GM21526 (cell line): ENCODE results near the gene ATP1B1.

Experiments
- ATAC-seq: cut with Tn5 transposase; IDR thresholded peaks from one replicate; pipeline ENCODE4 v1.9.1; 2021; ENCODE audit warnings: moderate library complexity; ENCODE audit not compliant: unreplicated experiment, low FRiP score

The ATP1B1 gene

GRCh38 chr1:169106095-169106920, at the start of gene ATP1B1:
Gene ATP1B1 (plus strand): TSS chr1:169106690. CDS start chr1:169106830, 140 bp downstream.
- ATAC-seq: peak; percentile 90

GRCh38 chr1:169059421-169059820, 47.1 kb upstream of the ATP1B1 start:
- ATAC-seq: no peak

DNA sequence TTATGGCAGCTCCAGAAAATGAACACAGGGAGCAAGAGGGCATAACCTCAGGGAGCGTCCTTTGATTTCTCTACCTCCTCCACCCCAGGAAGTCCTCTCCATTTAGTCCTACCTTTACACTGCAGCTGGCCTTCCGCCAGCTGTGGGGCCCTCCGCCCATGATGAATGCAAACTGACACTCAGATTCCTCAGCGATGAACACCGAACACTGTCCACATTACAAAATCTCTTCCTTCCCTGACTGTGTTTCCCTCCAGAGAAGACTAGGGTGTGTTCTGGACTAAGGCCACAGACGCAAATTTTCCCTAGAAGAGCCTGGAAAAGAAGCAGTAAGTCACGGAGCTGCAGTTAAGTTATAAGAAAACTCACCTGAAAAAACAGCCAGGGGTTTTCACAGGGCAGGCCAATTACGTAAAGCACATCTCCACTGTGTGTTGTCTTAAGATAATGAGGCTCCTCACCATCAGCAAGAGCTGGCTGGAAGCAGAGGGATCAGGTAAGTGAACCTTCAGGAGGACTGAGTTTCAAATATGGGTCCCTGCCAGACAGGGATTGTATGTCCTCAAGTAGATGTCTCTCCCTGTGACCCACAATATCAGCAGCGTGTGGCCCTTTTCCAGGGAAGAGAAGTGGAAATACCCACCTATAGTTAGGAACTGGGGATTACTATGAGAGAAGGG, 46.3 kb upstream of the ATP1B1 start:
- ATAC-seq: no peak

- no peak for ATAC-seq
These were observed 45.4 kb upstream of the ATP1B1 start for GRCh38 chr1:169060919-169061639.

DNA sequence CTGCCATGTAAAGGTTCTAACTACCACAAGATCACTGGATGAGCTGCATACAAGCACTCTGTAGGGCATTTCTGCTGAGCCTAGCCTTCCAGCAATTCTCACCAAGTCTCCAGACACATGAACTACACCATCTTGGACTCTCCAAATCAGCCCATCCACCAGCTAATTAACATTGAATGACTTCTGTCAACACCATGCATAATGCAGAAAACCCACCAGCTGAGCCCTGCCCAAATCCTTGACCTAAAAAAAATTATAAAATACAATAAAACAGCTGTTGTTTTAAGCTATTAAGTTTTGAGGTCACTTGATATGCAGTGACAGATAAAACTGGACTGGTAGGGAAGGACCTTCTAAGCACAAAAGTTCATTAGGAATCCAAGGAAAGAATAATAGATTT, 44.3 kb upstream of the ATP1B1 start:
- ATAC-seq: no peak

- no peak for ATAC-seq
These were observed 42.4 kb upstream of the ATP1B1 start for GRCh38 chr1:169064103-169064502.

DNA sequence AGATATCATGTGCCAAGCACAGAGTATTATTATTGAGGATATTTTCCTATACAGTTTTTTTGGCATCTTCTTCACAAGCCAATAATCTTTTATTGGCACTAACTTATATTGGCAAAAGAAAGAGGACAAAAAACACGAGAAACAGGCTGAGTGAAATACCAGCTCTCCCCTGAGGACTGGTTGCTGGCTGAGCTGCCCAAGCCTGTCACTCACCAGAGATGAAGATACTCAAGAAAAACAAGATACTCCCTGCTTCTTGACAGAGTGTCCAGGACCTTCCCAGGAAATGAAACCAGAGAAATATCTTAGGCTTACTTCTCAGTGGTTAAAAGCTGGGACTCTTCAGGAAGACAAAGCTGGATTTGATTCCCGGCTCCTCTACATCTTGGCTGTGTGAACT, 35.9 kb upstream of the ATP1B1 start:
- no peak for ATAC-seq

GRCh38 chr1:169070958-169071357, 35.5 kb upstream of the ATP1B1 start:
- ATAC-seq: no peak

GRCh38 chr1:169072945-169073725, 33.4 kb upstream of the ATP1B1 start:
- no peak for ATAC-seq

DNA sequence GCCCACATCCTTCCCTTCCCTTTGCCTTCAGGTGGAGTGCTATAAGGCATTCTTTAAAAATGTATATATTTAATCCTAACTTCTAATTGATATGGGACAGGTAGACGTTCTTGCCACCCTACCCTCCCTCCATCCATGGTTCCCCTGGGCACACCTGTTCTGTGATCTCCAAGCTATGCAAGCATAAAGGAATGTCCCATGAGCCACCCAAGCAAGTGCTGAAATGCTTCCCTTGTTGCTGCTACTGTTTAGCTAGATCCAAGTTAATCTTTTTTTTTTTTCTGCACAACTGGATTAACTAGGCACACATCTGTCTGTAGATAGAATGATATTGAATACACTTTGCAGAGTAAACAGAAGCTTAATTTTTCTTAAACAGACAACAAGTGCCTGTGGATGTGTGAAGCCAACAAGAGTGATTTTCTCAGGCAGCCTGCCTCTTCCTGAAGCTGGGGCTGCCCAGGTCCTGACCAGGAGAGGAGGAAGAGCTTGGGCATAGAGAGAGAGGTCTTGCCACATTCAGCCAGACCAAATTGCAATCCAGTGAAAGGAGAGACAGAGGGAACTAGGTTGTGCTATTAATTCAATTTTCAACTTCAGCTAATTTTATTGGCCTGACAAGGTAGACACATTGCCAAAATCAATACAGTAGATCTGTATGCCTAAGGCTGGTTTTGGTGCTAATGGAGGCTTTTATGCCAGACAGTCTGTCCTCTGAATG, 28.2 kb upstream of the ATP1B1 start:
- ATAC-seq: no peak

GRCh38 chr1:169081503-169082123, 24.9 kb upstream of the ATP1B1 start:
- no peak for ATAC-seq

DNA sequence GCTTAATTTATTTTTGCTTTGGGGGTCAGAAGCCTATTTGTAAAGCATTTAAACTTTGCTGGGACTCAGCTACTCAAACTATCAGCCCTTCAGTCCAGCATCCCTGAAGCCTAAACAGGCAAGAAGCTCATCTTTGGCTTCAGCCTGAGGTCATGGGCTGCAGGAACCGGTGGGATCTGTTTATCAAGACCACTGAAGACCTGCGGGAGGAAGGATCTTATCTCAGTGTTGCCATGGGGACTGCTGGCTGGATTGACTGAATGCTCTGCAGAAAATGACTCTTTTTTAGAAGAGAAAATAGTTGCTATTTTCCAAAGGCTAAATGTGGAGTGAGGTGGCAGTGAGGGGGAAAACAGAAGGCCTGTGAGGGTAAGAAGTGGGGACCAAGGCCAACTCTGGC, 20.6 kb upstream of the ATP1B1 start:
- ATAC-seq: no peak

GRCh38 chr1:169086603-169087455, 19.7 kb upstream of the ATP1B1 start:
- ATAC-seq: no peak

GRCh38 chr1:169087876-169088275, 18.6 kb upstream of the ATP1B1 start:
- ATAC-seq: no peak

DNA sequence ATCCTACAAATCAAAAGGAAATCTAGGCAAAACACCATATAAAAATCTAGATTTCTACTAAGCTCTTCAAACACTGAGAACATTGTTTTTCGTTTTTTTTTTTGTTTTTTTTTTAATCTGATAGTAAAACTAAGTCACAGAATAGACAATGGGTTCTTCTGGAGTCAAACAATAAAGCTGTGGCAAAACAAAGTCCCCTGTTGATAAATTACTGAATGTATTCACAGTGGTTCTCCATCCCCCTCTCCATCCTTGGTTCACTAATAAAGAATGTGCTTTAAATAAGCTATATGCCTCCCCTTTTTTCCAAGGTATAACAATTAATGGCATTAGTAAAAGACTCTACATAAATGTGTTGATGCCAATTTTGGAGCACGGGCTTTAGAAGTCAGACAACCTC, 16.7 kb upstream of the ATP1B1 start:
- ATAC-seq: no peak

DNA sequence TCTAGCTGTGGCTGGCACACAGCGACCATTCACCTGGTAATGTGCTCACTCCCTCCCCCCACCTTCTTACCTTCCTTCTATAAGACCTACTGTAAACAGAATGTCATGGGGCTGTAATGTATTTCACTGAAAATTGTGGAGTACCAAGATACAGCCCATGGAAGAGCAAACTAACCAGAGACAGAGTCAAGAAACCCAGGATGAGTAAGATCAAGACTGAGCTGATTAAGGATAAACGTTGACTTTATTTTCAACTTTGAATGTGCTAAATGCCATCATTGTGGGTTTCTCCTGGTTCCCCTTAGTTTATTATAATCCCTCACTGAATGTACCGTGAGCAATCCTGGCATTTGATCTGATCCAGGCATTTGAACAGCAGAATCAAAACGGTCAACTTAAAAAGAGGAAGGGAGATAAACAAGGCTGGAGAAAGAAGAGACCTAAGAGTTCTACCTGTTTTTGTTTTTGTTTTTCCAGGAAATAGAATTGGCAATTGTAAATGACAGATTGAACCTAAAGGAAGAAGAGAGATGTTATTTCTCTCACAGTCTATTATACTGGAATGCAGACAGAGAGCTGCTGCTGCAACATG, 16.1 kb upstream of the ATP1B1 start:
- no peak for ATAC-seq

- ATAC-seq: peak; percentile 39
These were observed 15.6 kb upstream of the ATP1B1 start for GRCh38 chr1:169090900-169091311.

- ATAC-seq: peak; percentile 88
These were observed 15.0 kb upstream of the ATP1B1 start for GRCh38 chr1:169091480-169091941.
